VCaP (cell line): ENCODE measurements around the gene RBFOX1.

Experiments used
- H3K27ac ChIP-seq: fragments of 450-650 bp; 2 replicates; pipeline ENCODE4 v1.5.1; 2017
- TF ChIP-seq, protein P1 (sequence below): fragments of 450-650 bp; conservative IDR thresholded peaks from 2 replicates; pipeline ENCODE4 v1.5.1; 2017; ENCODE audit warnings: mild to moderate bottlenecking, moderate library complexity

RBFOX1 gene

DNA sequence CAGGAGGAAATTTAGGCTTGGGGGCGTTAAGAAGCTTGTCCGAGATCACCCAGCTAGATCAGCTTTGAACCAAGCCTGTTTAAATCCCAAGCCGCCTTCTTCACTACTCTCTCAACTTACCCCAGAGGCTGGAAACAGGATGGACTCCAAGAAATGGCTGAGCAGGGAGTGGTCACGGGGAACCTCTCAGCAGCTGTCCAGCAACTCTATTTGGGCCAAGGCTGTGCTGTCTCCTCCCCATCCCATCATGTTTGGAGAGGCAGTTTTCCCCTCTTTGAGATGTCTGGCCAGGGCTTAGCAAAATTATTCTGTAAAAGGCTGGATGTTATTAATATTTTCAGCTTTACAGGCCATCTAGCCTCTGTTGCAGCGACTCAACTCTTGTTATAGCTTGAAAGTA, 305.7 kb downstream of the RBFOX1 start:
- no peak overlapping the region for H3K27ac ChIP-seq
- TF ChIP-seq, protein P1, sequence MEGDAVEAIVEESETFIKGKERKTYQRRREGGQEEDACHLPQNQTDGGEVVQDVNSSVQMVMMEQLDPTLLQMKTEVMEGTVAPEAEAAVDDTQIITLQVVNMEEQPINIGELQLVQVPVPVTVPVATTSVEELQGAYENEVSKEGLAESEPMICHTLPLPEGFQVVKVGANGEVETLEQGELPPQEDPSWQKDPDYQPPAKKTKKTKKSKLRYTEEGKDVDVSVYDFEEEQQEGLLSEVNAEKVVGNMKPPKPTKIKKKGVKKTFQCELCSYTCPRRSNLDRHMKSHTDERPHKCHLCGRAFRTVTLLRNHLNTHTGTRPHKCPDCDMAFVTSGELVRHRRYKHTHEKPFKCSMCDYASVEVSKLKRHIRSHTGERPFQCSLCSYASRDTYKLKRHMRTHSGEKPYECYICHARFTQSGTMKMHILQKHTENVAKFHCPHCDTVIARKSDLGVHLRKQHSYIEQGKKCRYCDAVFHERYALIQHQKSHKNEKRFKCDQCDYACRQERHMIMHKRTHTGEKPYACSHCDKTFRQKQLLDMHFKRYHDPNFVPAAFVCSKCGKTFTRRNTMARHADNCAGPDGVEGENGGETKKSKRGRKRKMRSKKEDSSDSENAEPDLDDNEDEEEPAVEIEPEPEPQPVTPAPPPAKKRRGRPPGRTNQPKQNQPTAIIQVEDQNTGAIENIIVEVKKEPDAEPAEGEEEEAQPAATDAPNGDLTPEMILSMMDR = no peak

DNA sequence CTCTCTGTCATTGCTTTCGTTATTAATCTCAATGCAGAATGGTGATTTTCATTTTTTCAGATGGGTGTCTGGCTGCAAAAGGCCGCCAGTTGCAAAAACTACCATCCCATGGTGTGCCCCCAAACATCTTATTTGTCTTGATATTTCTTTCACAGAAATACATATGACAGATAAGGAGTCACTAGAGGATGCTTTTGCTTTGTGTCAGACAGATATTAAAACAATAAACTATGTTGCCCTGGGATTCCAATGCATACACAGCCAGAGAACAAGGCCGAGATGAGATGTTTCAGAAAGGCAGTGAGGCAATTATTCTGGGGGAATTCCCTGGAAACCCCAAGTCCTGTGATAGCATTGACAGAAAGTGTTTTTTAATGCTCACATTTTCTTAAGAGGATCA, 307.7 kb downstream of the RBFOX1 start:
- TF ChIP-seq, protein P1 = no peak
- H3K27ac ChIP-seq = no peak overlapping the region

DNA sequence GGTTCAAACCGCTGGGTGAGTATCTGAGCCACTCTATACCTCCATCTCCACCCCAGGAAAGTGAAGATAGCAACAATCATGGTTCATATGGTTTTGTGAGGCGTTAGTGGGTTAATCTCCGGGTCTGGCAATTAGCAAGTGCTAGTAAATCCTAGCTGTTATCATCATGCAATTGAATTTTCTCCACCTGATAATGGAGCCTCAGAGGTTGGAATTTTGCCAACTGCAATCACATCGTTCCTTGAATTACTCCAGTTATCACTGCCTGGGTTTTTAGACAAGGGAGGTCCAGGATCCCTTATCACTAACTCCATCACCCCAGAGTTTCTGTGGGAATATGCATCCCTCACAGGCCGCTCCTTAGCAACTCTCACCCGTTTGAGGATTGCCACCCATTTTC, 311.5 kb downstream of the RBFOX1 start:
- TF ChIP-seq, protein P1 = no peak

DNA sequence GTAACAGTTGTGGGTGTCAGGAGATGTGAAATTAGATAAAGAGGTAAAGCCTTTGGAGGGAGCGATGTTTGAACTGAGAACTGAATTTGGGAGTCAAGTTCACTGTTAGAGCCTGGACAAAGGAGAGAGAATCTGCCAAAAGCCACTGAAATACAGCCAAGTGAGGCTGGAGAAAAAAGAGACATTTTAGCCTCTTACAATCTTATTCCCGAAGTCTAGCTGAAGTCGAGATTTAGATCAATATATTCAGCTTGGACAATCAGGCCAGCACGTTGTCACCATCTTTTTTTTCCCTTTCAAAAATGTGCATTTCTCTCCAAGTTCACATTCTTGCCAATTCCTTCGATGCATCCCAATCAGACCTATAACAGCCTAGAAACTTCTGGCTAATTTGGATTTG, 312.2 kb downstream of the RBFOX1 start:
- TF ChIP-seq, protein P1 = no peak
- H3K27ac ChIP-seq = no peak overlapping the region

More for the DNA sequence above, 311.5 kb downstream of the RBFOX1 start:
- no peak overlapping the region for H3K27ac ChIP-seq

DNA sequence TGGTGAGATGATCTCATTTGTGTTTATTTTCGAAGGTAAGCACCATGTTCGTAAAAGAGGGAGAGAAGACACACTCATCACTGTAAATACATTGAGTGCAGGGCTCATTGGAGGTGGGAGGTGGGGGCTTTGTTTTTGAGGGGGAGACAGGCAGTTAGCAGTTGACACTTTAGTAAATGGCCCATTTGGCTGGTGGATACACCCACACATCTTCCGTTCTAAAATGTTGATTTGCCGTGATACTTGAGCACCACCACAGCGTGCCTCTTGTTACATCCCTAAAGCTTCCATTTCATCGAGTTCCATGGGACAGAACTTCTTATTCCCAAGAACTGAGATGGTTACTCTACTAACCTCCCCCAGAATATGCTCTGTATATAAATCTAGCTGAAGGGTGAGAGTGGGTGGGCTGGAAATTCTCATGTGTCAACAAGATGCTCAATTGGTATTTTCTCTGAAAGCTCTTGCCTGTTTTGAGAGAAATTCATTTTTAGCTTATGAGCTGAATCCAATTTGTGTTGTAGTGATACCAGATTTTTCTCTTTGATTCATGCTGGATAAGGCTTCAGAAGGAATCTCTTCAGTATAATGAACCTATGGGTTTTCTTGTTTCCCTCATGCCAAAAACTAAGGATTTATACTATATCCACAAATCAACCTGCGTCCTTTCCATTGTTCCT, 314.3 kb downstream of the RBFOX1 start:
- no peak overlapping the region for H3K27ac ChIP-seq
- TF ChIP-seq, protein P1 = no peak

- TF ChIP-seq, protein P1 = no peak
These were observed 317.8 kb downstream of the RBFOX1 start for GRCh38 chr16:7650431-7650830.

DNA sequence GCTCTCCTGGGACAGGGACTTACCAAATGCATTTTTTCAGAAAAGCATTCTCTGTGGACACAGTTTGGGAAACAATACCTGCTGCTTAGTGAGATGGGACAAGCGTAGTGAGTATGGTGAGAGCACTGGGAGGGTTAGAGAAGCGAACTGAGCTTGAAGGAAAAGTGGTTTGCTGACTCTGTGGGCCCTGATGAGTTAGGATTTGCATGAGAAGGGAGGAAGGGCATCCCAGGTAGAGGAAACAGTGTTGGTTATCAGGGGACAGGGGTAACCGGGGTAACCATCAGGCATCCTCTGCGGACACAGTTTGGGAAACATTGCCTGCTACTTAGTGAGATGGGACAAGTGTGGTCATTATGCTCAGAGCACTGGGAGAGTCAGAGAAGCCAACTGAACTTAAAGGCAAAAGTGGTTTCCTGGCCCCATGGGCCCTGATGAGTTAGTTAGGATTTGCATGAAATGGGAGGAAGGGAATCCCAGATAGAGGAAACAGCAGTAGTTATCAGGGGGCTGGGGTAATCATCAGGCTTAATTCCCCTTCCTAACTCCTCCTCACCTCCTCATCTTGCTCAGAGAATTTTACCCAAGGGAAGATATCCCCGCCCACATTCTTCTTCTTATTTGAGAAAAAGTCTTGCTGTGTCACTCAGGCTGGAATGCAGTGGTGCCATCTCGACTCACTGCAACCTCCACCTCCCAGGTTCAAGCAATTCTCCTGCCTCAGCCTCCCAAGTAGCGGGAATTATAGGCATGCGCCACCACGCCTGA, 319.3 kb downstream of the RBFOX1 start:
- TF ChIP-seq, protein P1 = no peak
- no peak overlapping the region for H3K27ac ChIP-seq

More at GRCh38 chr16:7650431-7650830, 317.8 kb downstream of the RBFOX1 start:
- H3K27ac ChIP-seq = no peak overlapping the region
